IMR-90 (cell line): Measurements from ENCODE around the gene CREB5. TPM values are rescaled to one million over a fixed set of nuclear protein-coding genes. Genes with fewer than 3 reads are reported as not detected.

ENCODE experiments used
- ATAC-seq: fragments of 200-7000 bp; cut with Tn5 transposase; 2 replicates; pipeline ENCODE4 v1.9.1; 2020; ENCODE audit warnings: low read depth, mild to moderate bottlenecking, moderate library complexity
- BruUV-seq: library from RNA; stranded (reverse); fragments of 400-500 nt; replicated peaks from 2 replicates; lab custom pipeline; 2021; lab: Mats Ljungman, UMichigan
- CTCF ChIA-PET: fragments of 300-600 bp; formaldehyde crosslinking; extraction: SDS; loops from one replicate; lab custom pipeline; 2021; ENCODE audit warnings: antibody characterized with exemption; lab: Yijun Ruan, JAX
- POLR2A ChIA-PET: fragments of 300-600 bp; sonication (Branson Sonifier 250); formaldehyde crosslinking; loops from one replicate; lab custom pipeline; 2022; ENCODE audit warnings: antibody characterized with exemption; ENCODE audit not compliant: unreplicated experiment; lab: Charles Lee
- DNase-seq: peaks from one replicate; pipeline ENCODE4 v3.0.0; 2013
- H2AFZ ChIP-seq: replicated peaks from 2 replicates; pipeline ENCODE3; 2013; ENCODE audit warnings: low read length, mild to moderate bottlenecking; ENCODE audit not compliant: poor library complexity
- H2AK5ac ChIP-seq: 2 replicates; pipeline ENCODE4 v1.6.1; 2013; ENCODE audit warnings: low read depth, low read length, inconsistent platforms
- H2AK9ac ChIP-seq: replicated peaks from 2 replicates; pipeline ENCODE3; 2013; ENCODE audit warnings: mild to moderate bottlenecking, low read depth, low read length, moderate library complexity; ENCODE audit not compliant: poor library complexity
- H2BK120ac ChIP-seq: 2 replicates; pipeline ENCODE4 v1.6.1; 2013; ENCODE audit warnings: low read depth, low read length, inconsistent platforms
- H2BK15ac ChIP-seq: 3 replicates; pipeline ENCODE4 v1.6.1; 2013; ENCODE audit warnings: low read depth, low read length, inconsistent platforms
- H2BK20ac ChIP-seq: 2 replicates; pipeline ENCODE4 v1.6.1; 2013; ENCODE audit warnings: low read depth, mild to moderate bottlenecking, inconsistent platforms, low read length, moderate library complexity
- H2BK5ac ChIP-seq: 2 replicates; pipeline ENCODE4 v1.6.1; 2013; ENCODE audit warnings: mild to moderate bottlenecking, low read depth, low read length, inconsistent platforms; ENCODE audit not compliant: poor library complexity, severe bottlenecking
- H3K14ac ChIP-seq: replicated peaks from 2 replicates; pipeline ENCODE4 v1.6.1; 2013; ENCODE audit warnings: low read depth, low read length, inconsistent platforms
- H3K18ac ChIP-seq: 2 replicates; pipeline ENCODE4 v1.6.1; 2013; ENCODE audit warnings: low read depth, low read length, control low read depth
- H3K23ac ChIP-seq: 2 replicates; pipeline ENCODE4 v1.6.1; 2013; ENCODE audit warnings: low read depth, low read length, inconsistent platforms
- H3K27ac ChIP-seq: 2 replicates; pipeline ENCODE4 v1.5.1; 2013; ENCODE audit warnings: mild to moderate bottlenecking, control low read depth, low read length; ENCODE audit not compliant: insufficient read depth
- H3K27me3 ChIP-seq: 2 replicates; pipeline ENCODE4 v1.6.1; 2013; ENCODE audit warnings: low read length; ENCODE audit not compliant: control insufficient read depth, insufficient read depth
- H3K36me3 ChIP-seq: 2 replicates; pipeline ENCODE4 v1.6.1; 2013; ENCODE audit warnings: low read length, mixed read lengths; ENCODE audit not compliant: control insufficient read depth, insufficient read depth
- H3K4ac ChIP-seq: 2 replicates; pipeline ENCODE4 v1.6.1; 2013; ENCODE audit warnings: low read depth, low read length, inconsistent platforms
- H3K4me1 ChIP-seq: 2 replicates; pipeline ENCODE4 v1.6.1; 2013; ENCODE audit warnings: low read length, mixed read lengths; ENCODE audit not compliant: control insufficient read depth, insufficient read depth
- H3K4me2 ChIP-seq: 2 replicates; pipeline ENCODE4 v1.6.1; 2013; ENCODE audit warnings: low read depth, mild to moderate bottlenecking, control low read depth, low read length, moderate library complexity
- H3K4me3 ChIP-seq: 2 replicates; pipeline ENCODE4 v1.5.1; 2013; ENCODE audit warnings: low read depth, mild to moderate bottlenecking, control low read depth, low read length, moderate library complexity; ENCODE audit not compliant: insufficient read depth
- H3K56ac ChIP-seq: 2 replicates; pipeline ENCODE4 v1.6.1; 2013; ENCODE audit warnings: low read length, inconsistent platforms; ENCODE audit not compliant: insufficient read depth; ENCODE audit errors: extremely low read depth
- H3K79me1 ChIP-seq, 2 experiments: 2 replicates each; pipeline ENCODE4 v1.6.1; 2013; ENCODE audit warnings: low read length in 2 of 2, inconsistent platforms in 1 of 2, low read depth in 1 of 2
- H3K9ac ChIP-seq: 2 replicates; pipeline ENCODE4 v1.6.1; 2013; ENCODE audit warnings: low read depth, low read length, control low read depth
- H3K9me1 ChIP-seq: 2 replicates; pipeline ENCODE4 v1.6.1; 2013; ENCODE audit warnings: low read length, inconsistent platforms; ENCODE audit not compliant: insufficient read depth
- H3K9me3 ChIP-seq: 2 replicates; pipeline ENCODE4 v1.6.1; 2013; ENCODE audit warnings: low read length; ENCODE audit not compliant: control insufficient read depth, insufficient read depth
- H4K20me1 ChIP-seq: 2 replicates; pipeline ENCODE4 v1.6.1; 2013; ENCODE audit warnings: low read length, inconsistent platforms; ENCODE audit not compliant: insufficient read depth
- H4K5ac ChIP-seq: 2 replicates; pipeline ENCODE4 v1.6.1; 2013; ENCODE audit warnings: mild to moderate bottlenecking, low read depth, low read length, control low read depth
- H4K8ac ChIP-seq, 2 experiments: 2 replicates each; pipeline ENCODE4 v1.6.1; 2013; ENCODE audit warnings: low read depth in 2 of 2, low read length in 2 of 2, control low read depth in 1 of 2, inconsistent platforms in 1 of 2
- H4K91ac ChIP-seq: 2 replicates; pipeline ENCODE4 v1.6.1; 2013; ENCODE audit warnings: low read depth, low read length, inconsistent platforms; ENCODE audit not compliant: insufficient read depth
- CHD1 ChIP-seq: IDR thresholded peaks from 2 replicates; pipeline ENCODE4 v1.6.1; 2012; ENCODE audit warnings: low read depth, low read length, improper control_type of control experiment
- POLR2A ChIP-seq: IDR thresholded peaks from 2 replicates; pipeline ENCODE4 v1.6.1; 2012; ENCODE audit warnings: mild to moderate bottlenecking, low read depth, low read length
- WGBS, 2 experiments: methylation state at CpG; one replicate each; pipeline versions ENCODE4 v1.1.5 to v1.1.7; 2013; ENCODE audit warnings: missing lambda C conversion rate in 2 of 2; ENCODE audit not compliant: insufficient read length in 1 of 2; ENCODE audit errors: extremely low coverage in 2 of 2; 5-methylcytosine and 5-hydroxymethylcytosine counted together
- dilution Hi-C: fragments of 300-500 bp; cut with HindIII; formaldehyde crosslinking; loops from one replicate; pipeline ENCODE4 v1.14.3; 2018; ENCODE audit warnings: low sequenced_read_pairs; ENCODE audit not compliant: unreplicated experiment
- in situ Hi-C: fragments of 300-500 bp; cut with MboI; formaldehyde crosslinking; loops from 3 replicates; pipeline ENCODE4 v1.14.3; 2019; ENCODE audit warnings: low sequenced_read_pairs, inconsistent platforms, mixed read lengths
- intact Hi-C: fragments of 100-400 bp; cut with micrococcal nuclease; formaldehyde crosslinking; loops from 2 replicates; pipeline ENCODE4 v1.10.0; 2022
- polyA plus RNA-seq, 3 experiments: library from polyadenylated mRNA; depleted of rRNA; stranded (reverse); fragments of >200 nt; gene quantifications; 2 replicates each; pipeline ENCODE4 v1.2.3, GENCODE V29; 2012; ENCODE audit warnings: low replicate concordance in 1 of 3
- total RNA-seq: library from RNA; depleted of rRNA; stranded (reverse); fragments of >200 nt; gene quantifications from 2 replicates; pipeline ENCODE4 v1.2.3, GENCODE V29; 2012

Gene CREB5
- total and polyA plus RNA-seq, 2 of the 4 experiments (the other 2 are of a cell fraction) = 7.3 to 13.1 TPM

- no CpG with 5 or more reads among the region's 3 CpGs for WGBS, 2 experiments
- H3K4ac ChIP-seq = no peak overlapping the region
- H3K9me1 ChIP-seq = peaks cover 3% of the 10 kb centered on the region; the same call in 1 of the 2 replicates
- H2AK5ac ChIP-seq = no peak overlapping the region
- POLR2A ChIA-PET = no interaction called here
- H3K23ac ChIP-seq = no peak overlapping the region
- no peak for TF ChIP-seq CHD1
- TF ChIP-seq POLR2A = no peak
- H3K9ac ChIP-seq = no peak overlapping the region
- CTCF ChIA-PET = no interaction called here
- no peak overlapping the region for H3K56ac ChIP-seq
- ATAC-seq (no peak), DNase-seq (no peak)
- dilution Hi-C loops = no loop called here
- no peaks in the 10 kb centered on the region for H3K27me3 ChIP-seq
- H3K79me1 ChIP-seq = no peaks in the 10 kb centered on the region
- H2BK5ac ChIP-seq = no peak overlapping the region
- no peak overlapping the region for H3K18ac ChIP-seq
- no peak overlapping the region for H3K4me2 ChIP-seq
- H4K91ac ChIP-seq = no peak overlapping the region
- H4K8ac ChIP-seq = no peak overlapping the region
- H4K5ac ChIP-seq = no peak overlapping the region
- H2AFZ ChIP-seq = no peak overlapping the region
- H2AK9ac ChIP-seq = no peak overlapping the region
- H4K20me1 ChIP-seq = no peaks in the 10 kb centered on the region
- peaks cover 9% of the 10 kb centered on the region for H3K4me1 ChIP-seq
- no peaks in the 10 kb centered on the region for H3K36me3 ChIP-seq
- peaks cover 3% of the 10 kb centered on the region for H3K9me3 ChIP-seq
- no peak overlapping the region for H2BK120ac ChIP-seq
- intact Hi-C loops = loop anchor here (5.0 kb wide), 3 partner anchors 49 to 234 kb away; partner anchors contain the start of gene CREB5
- no peak overlapping the region for H2BK20ac ChIP-seq
- no peak overlapping the region for H3K27ac ChIP-seq
- in situ Hi-C loops = no loop called here
- H2BK15ac ChIP-seq = no peak overlapping the region
- H3K4me3 ChIP-seq = no peak overlapping the region
- no TSS peak for BruUV-seq
- H3K14ac ChIP-seq = no peak overlapping the region
These were observed 119.0 kb downstream of the CREB5 start for GRCh38 chr7:28531291-28531690.
